KOPT-K1 (cell line): Measurements from ENCODE around the gene RAE1.

Experiments
- H3K27ac ChIP-seq: fragments of 200-600 bp; sonication (generic); 2 replicates; pipeline ENCODE4 v1.5.1; 2016; ENCODE audit warnings: antibody characterized with exemption, mild to moderate bottlenecking, low read depth, low read length; ENCODE audit not compliant: poor library complexity, severe bottlenecking
- H3K36me3 ChIP-seq: fragments of 200-600 bp; sonication (generic); 2 replicates; pipeline ENCODE4 v1.5.1; 2017; ENCODE audit warnings: antibody characterized with exemption, mild to moderate bottlenecking, low read length, moderate library complexity; ENCODE audit not compliant: insufficient read depth
- H3K9me3 ChIP-seq: fragments of 200-600 bp; sonication (generic); 2 replicates; pipeline ENCODE4 v1.5.1; 2017; ENCODE audit warnings: antibody characterized with exemption, low read length, mild to moderate bottlenecking; ENCODE audit not compliant: insufficient read depth, poor library complexity, severe bottlenecking

Gene RAE1

GRCh38 chr20:57319584-57319983 lies 31.5 kb upstream of the RAE1 start:
- Histone ChIP-seq H3K27ac (no peak overlapping the region), H3K9me3 (no peaks in the 10 kb centered on the region), H3K36me3 (no peaks in the 10 kb centered on the region)

DNA sequence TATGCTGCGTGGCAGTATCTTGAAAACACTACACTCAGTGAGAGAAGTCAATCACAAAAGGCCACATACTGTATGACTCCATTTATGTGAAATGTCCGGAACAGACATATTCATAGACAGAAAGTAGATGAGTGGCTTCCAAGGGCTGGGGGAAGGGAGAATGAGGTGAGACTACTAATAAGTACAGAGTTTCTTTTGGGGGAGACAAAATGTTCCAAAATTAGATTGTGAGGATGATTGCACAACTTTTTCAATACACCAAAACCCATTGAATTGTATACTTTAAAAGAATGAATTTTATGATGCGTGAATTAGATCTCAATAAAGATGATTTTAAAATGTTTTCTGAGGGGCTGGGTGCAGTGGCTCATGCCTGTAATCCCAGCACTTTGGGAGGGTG lies 30.7 kb upstream of the RAE1 start:
- Histone ChIP-seq H3K27ac (no peak overlapping the region), H3K36me3 (no peaks in the 10 kb centered on the region), H3K9me3 (no peaks in the 10 kb centered on the region)

DNA sequence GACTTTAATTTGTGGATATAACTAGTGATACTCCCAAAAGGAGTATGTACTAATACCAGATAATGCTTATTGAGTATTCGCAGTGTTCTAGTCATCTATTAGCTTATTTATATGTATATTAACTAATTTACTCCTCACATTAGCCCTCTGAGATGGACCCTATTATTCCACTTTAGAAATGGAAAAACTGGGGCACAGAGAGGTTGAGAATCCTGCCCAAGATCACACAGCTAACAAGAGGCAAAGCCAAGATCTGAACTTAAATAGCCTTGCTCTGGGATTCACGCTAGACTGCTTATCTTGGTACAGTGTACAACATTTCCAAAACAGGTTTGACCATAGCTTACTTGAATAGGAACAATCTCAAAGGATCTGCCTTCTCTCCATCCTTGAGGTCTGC lies 29.9 kb upstream of the RAE1 start:
- H3K9me3 ChIP-seq, result no peaks in the 10 kb centered on the region
- H3K36me3 ChIP-seq, result no peaks in the 10 kb centered on the region
- H3K27ac ChIP-seq, result no peak overlapping the region

- Histone ChIP-seq H3K36me3 (no peaks in the 10 kb centered on the region), H3K27ac (no peak overlapping the region), H3K9me3 (no peaks in the 10 kb centered on the region)
Measured at GRCh38 chr20:57322476-57322875, 28.6 kb upstream of the RAE1 start.

DNA sequence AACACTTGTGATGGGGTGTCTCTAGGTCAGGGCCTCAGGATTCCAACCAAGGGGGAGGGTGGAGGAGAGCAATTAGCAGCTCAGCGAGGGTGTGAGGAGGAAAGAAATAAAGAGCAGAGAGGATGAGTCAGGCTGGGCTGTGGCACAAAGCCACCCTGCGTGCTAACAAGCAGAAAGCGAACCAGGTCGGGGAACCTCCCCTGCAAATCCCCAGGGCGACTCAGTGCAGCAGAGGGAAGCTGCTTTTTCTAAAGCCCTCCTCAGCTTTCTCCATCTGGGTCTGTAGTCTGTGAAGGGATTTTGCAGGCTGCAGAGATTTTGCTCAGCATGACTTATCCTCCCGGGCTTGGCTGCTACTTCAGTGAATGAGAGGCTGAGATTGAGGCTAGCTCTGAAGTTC lies 28.0 kb upstream of the RAE1 start:
- H3K9me3 ChIP-seq, result no peaks in the 10 kb centered on the region
- no peaks in the 10 kb centered on the region for H3K36me3 ChIP-seq
- H3K27ac ChIP-seq, result no peak overlapping the region

DNA sequence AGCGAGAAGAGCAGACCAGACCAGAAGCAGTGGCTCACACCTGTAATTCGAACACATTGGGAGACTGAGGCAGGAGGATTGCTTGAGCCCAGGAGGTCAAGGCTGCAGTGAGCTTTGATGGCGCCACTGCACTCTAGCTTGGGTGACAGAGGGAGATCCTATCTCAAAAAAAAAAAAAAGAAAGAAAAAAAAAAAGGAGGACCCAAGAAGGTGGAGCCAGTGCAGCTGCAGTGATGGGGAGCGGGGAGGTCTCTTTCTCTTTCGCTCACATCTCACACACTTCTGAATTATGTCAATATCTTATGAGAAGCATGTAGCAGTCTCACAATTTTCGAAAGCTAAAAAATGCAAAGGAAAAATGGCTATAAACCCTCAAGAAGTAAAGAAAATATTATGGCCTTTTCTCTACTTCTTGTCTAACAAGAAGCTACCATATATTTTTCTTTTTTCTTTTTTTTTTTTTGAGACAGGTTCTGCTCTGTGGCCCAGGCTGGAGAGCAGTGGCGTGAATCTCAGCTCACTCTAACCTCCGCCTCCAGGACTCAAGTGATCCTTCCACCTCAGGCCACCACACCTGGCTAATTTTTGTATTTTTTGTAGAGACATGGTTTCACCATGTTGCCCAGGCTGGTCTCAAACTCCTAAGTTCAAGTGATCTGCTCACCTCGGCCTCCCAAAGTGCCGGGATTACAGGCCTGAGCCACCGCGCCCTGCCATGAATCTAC lies 25.3 kb upstream of the RAE1 start:
- Histone ChIP-seq H3K36me3 (no peaks in the 10 kb centered on the region), H3K9me3 (no peaks in the 10 kb centered on the region), H3K27ac (no peak overlapping the region)

GRCh38 chr20:57326667-57327455 lies 24.2 kb upstream of the RAE1 start:
- Histone ChIP-seq H3K36me3 (no peaks in the 10 kb centered on the region), H3K27ac (no peak overlapping the region), H3K9me3 (no peaks in the 10 kb centered on the region)

DNA sequence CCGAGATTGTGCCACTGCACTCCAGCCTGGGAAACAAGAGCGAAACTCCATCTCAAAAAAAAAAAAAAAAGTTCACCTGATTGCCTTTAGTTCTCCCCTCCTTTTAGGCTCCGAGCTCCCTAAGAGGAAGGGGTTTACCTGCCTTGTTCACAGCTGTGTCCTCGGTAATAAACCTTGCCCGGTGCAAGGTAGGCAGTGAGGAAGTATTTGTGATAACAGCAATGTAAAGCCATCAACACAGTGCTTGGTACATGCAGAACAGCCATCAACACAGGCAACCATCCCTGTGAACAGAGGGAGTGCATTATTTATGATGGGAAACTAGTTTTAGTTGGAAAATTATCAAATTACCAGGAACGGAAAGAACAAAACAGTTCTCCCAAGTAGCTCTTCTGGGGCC lies 23.2 kb upstream of the RAE1 start:
- H3K27ac ChIP-seq, result no peak overlapping the region
- H3K9me3 ChIP-seq, result no peaks in the 10 kb centered on the region
- no peaks in the 10 kb centered on the region for H3K36me3 ChIP-seq

DNA sequence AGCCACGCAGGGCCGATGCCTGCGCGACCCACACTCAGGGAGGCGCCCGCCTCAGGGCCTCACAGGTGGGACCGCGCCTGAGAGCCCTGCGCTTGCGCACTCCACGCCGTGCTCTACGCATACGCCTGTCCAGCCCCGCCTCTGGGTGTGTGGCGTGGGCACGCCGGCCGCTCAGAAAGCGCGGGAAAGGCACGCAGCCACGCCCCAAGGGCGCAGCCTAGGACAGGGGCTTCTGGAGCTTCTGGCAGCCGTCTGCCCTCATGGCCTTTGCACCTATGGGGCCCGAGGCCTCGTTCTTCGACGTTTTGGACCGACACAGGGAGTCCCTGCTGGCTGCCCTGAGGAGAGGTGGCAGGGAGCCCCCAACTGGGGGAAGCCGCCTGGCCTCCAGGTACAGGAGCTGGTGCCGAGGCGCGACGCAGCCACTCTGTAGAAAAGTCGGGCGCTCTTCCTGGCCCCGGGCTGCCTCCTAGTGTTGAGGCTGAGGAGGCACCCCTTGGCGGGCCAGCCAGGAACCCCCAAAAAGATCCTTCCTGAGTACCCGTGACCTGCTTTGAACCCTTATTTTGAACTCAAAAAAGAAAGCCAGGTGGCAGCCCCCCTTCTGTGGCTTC lies 21.3 kb upstream of the RAE1 start, which contains the start of gene SPO11:
Gene SPO11, plus strand, starts transcription at position 196 of the 614 bp plus-strand sequence. Its CDS starts 65 bp downstream, at position 261.
- Histone ChIP-seq H3K9me3 (no peaks in the 10 kb centered on the region), H3K27ac (no peak within 1 kb of the TSS), H3K36me3 (no peaks in the 10 kb centered on the region)

GRCh38 chr20:57330998-57331397 lies 20.1 kb upstream of the RAE1 start:
- no peaks in the 10 kb centered on the region for H3K36me3 ChIP-seq
- H3K9me3 ChIP-seq, result no peaks in the 10 kb centered on the region
- H3K27ac ChIP-seq, result no peak overlapping the region

DNA sequence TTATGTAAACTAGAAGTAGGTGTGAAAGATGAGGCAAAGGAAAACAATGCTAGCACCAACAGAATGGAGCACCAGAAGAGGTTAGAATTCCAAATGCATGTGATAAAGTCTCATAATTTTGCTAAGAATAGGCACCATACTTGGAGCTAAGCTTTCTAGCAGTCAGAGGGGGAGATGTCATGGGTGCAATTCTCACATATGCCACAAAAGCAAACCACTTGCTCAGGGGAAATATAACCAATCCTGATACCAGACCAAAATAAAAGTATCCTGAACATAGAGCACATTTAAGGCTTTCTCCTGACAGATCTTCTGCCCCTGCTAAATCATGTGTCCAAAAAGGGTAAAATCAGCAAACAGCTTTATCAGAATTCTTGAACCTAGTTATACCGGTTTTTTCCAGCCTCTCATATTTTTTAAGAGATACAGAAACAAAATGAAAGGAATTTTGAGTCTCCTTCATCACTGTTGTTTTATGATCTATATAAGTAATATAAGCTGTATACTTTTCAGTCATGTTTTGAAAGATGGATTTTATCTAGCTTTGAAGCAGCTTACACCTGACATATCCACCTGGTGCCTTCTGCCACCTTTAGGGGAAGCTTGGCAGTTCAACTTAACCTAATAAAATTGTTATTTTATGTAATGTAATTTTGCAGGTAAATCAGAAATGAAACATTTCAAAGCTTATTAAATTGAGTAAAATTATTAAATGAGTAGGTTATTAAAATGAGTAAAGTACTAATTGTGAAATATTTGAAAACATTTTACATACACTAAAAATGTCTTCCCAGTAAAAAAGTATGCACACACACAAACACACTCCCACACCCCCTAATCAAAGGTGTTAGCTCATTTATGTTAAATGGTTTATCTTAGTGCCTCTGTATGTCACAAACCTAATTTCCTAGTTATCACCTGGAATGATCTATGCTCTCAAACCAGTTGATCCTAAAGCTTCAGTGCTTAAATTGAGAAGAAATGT lies 18.7 kb upstream of the RAE1 start:
- H3K36me3 ChIP-seq, result no peaks in the 10 kb centered on the region
- no peaks in the 10 kb centered on the region for H3K9me3 ChIP-seq
- H3K27ac ChIP-seq, result no peak overlapping the region

- H3K36me3 ChIP-seq, result no peaks in the 10 kb centered on the region
- no peak overlapping the region for H3K27ac ChIP-seq
- no peaks in the 10 kb centered on the region for H3K9me3 ChIP-seq
Measured at GRCh38 chr20:57335392-57335791, 15.7 kb upstream of the RAE1 start.

- Histone ChIP-seq H3K9me3 (no peaks in the 10 kb centered on the region), H3K27ac (no peak overlapping the region), H3K36me3 (no peaks in the 10 kb centered on the region)
Measured at GRCh38 chr20:57341663-57342062, 9.4 kb upstream of the RAE1 start.

DNA sequence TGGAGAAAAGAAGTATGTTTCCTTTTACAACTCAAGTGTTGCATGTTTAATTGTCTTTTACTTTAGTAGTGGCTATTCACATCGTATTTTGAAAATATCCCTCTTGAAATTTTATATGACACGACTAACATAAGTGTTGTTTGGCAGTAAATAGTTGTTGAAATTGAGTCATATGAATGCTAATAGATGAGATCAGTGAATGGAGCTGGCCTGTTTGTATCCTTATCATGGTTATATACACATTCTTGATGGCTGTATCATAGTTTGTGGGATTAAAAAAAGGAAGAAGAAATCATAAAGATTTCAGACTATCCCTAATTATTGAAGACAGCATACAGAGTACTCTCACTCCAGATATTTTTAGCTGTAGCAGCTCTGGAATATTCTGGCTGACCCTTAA lies 8.2 kb upstream of the RAE1 start:
- Histone ChIP-seq H3K36me3 (no peaks in the 10 kb centered on the region), H3K27ac (no peak overlapping the region), H3K9me3 (no peaks in the 10 kb centered on the region)
